ENCODE results near the gene CD48. TPM values are rescaled to one million over a fixed set of nuclear protein-coding genes. Genes with fewer than 3 reads are reported as not detected.

Gene CD48
- polyA plus RNA-seq, 1 of the 3 experiments (the other 2 are of a cell fraction): not detected

DNA sequence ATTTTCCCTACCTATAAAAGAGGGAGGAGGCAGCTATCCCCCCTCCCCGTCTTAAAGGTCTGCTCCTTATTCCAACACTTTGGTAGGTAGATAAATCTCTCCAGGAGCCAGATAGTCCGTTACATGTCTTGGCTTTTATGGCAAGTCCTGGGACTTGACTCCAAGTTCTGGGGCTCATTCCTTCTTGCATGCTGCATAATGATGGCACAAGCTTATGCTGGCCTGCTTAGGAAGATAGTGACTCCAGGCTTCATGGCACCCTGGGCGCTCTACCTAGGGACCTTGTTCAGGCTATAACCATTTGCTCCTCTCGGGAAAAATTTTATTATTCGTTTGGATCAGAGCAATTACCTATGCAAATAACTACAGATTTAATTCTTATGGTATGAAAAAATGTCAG, 68.5 kb downstream of the CD48 start:
- TF ChIP-seq, protein P1, sequence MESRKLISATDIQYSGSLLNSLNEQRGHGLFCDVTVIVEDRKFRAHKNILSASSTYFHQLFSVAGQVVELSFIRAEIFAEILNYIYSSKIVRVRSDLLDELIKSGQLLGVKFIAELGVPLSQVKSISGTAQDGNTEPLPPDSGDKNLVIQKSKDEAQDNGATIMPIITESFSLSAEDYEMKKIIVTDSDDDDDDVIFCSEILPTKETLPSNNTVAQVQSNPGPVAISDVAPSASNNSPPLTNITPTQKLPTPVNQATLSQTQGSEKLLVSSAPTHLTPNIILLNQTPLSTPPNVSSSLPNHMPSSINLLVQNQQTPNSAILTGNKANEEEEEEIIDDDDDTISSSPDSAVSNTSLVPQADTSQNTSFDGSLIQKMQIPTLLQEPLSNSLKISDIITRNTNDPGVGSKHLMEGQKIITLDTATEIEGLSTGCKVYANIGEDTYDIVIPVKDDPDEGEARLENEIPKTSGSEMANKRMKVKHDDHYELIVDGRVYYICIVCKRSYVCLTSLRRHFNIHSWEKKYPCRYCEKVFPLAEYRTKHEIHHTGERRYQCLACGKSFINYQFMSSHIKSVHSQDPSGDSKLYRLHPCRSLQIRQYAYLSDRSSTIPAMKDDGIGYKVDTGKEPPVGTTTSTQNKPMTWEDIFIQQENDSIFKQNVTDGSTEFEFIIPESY (IDR thresholded peaks at IDR 0.05; ENCODE audit: borderline replicate concordance, low read depth): no peak
- no peak for TF ChIP-seq MEF2A (IDR thresholded peaks at IDR 0.05; ENCODE audit: borderline replicate concordance, low read depth)
- TF ChIP-seq ELF1 (IDR thresholded peaks at IDR 0.05): no peak
- no peak for TF ChIP-seq FOXJ3 (CRISPR knock-in tag; IDR thresholded peaks at IDR 0.05)
- no peak for TF ChIP-seq FOSL2 (IDR thresholded peaks at IDR 0.05; ENCODE audit: borderline replicate concordance, low read depth)
- no peak for TF ChIP-seq EZH2phosphoT487 (IDR thresholded peaks at IDR 0.05; ENCODE audit: borderline replicate concordance, low read depth)
- TF ChIP-seq RFX5 (IDR thresholded peaks at IDR 0.05; ENCODE audit: low read length): no peak
- TF ChIP-seq POLR2AphosphoS5 (IDR thresholded peaks at IDR 0.05; ENCODE audit: low read depth, low read length): no peak
- Histone ChIP-seq H3F3A (replicated peaks; ENCODE audit: insufficient read depth) (no peaks in the 10 kb centered on the region), H3K4me2 (no peak overlapping the region), H3K4me3 (ENCODE audit: low read depth in 2 of 2, low read length in 1 of 2) (no peak overlapping the region), H3K9me2 (no peaks in the 10 kb centered on the region), H3K27me3 (ENCODE audit: insufficient read depth) (no peaks in the 10 kb centered on the region; the same call in 1 of the 2 replicates), H3K4me1 (ENCODE audit: control insufficient read depth in 1 of 2, insufficient read depth in 2 of 2, low read depth in 1 of 2, low read length in 1 of 2) (no peaks in the 10 kb centered on the region), H2AFZ (ENCODE audit: low read depth) (no peak overlapping the region), H3K36me3 (replicated peaks in 1 of 2; ENCODE audit: control insufficient read depth in 1 of 2, insufficient read depth in 2 of 2, low read length in 1 of 2) (no peaks in the 10 kb centered on the region), H3K27ac (ENCODE audit: low read depth in 2 of 2, low read length in 1 of 2) (no peak overlapping the region), H3K9me3 (no peaks in the 10 kb centered on the region), H3K79me2 (ENCODE audit: insufficient read depth) (no peaks in the 10 kb centered on the region), H4K20me1 (ENCODE audit: insufficient read depth) (no peaks in the 10 kb centered on the region), H3K9ac (no peak overlapping the region)
- ChIA-PET CTCF (no interaction called here), POLR2A (no interaction called here)
- WGBS (ENCODE audit: low lambda C conversion rate): 12% methylated on average over 5 of the region's 5 CpGs
- no peak for DNase-seq

DNA sequence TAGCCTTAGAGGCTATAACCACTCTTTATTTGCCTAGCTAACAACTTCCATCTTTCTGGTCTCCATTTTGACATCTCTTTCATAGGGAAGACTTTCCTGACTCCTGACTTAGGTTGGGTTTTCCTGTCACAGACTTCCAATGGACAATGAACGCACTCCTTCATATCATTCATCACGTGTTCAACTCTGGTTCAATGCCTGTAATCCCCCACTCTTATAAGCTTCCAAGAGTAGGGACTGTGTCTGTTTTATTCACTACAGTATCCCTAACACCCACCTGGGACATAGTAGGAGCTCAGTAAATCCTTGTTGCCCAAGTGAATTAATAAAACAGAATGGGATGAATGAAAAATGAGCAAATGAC, 69.4 kb downstream of the CD48 start:
- H4K20me1 ChIP-seq (ENCODE audit: insufficient read depth): no peaks in the 10 kb centered on the region
- no peak overlapping the region for H3K27ac ChIP-seq (ENCODE audit: low read depth in 2 of 2, low read length in 1 of 2)
- no peak for DNase-seq
- H3K79me2 ChIP-seq (ENCODE audit: insufficient read depth): no peaks in the 10 kb centered on the region
- POLR2A ChIA-PET: no interaction called here
- no peaks in the 10 kb centered on the region for H3K9me2 ChIP-seq
- CTCF ChIA-PET: interaction anchor here (0.5 kb wide), 1 partner anchor 371 kb away, joined by 3 read pairs; no protein-coding TSS in a partner anchor
- no peak overlapping the region for H3K9ac ChIP-seq
- 24% methylated on average over 2 of the region's 2 CpGs for WGBS (ENCODE audit: low lambda C conversion rate)
- H3K9me3 ChIP-seq: no peaks in the 10 kb centered on the region
- no peaks in the 10 kb centered on the region for H3F3A ChIP-seq (replicated peaks; ENCODE audit: insufficient read depth)
- TF ChIP-seq SIN3A (IDR thresholded peaks at IDR 0.05; ENCODE audit: borderline replicate concordance, low read depth, low read length) (no peak), RAD21 (IDR thresholded peaks at IDR 0.05; ENCODE audit: low read length) (no peak), CHD2 (IDR thresholded peaks at IDR 0.05; ENCODE audit: low read length, partially characterized antibody) (no peak), NRF1 (IDR thresholded peaks at IDR 0.05; ENCODE audit: low read depth, low read length) (no peak)
- TF ChIP-seq, protein P2, sequence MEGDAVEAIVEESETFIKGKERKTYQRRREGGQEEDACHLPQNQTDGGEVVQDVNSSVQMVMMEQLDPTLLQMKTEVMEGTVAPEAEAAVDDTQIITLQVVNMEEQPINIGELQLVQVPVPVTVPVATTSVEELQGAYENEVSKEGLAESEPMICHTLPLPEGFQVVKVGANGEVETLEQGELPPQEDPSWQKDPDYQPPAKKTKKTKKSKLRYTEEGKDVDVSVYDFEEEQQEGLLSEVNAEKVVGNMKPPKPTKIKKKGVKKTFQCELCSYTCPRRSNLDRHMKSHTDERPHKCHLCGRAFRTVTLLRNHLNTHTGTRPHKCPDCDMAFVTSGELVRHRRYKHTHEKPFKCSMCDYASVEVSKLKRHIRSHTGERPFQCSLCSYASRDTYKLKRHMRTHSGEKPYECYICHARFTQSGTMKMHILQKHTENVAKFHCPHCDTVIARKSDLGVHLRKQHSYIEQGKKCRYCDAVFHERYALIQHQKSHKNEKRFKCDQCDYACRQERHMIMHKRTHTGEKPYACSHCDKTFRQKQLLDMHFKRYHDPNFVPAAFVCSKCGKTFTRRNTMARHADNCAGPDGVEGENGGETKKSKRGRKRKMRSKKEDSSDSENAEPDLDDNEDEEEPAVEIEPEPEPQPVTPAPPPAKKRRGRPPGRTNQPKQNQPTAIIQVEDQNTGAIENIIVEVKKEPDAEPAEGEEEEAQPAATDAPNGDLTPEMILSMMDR (IDR thresholded peaks at IDR 0.05): no peak
- TF ChIP-seq, protein P3, sequence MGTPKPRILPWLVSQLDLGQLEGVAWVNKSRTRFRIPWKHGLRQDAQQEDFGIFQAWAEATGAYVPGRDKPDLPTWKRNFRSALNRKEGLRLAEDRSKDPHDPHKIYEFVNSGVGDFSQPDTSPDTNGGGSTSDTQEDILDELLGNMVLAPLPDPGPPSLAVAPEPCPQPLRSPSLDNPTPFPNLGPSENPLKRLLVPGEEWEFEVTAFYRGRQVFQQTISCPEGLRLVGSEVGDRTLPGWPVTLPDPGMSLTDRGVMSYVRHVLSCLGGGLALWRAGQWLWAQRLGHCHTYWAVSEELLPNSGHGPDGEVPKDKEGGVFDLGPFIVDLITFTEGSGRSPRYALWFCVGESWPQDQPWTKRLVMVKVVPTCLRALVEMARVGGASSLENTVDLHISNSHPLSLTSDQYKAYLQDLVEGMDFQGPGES (IDR thresholded peaks at IDR 0.05; ENCODE audit: low read depth, low read length): no peak
- no peak overlapping the region for H3K4me3 ChIP-seq (ENCODE audit: low read depth in 2 of 2, low read length in 1 of 2)
- no peak overlapping the region for H2AFZ ChIP-seq (ENCODE audit: low read depth)
- H3K36me3 ChIP-seq (replicated peaks in 1 of 2; ENCODE audit: control insufficient read depth in 1 of 2, insufficient read depth in 2 of 2, low read length in 1 of 2): no peaks in the 10 kb centered on the region
- no peaks in the 10 kb centered on the region for H3K4me1 ChIP-seq (ENCODE audit: control insufficient read depth in 1 of 2, insufficient read depth in 2 of 2, low read depth in 1 of 2, low read length in 1 of 2)
- H3K27me3 ChIP-seq (ENCODE audit: insufficient read depth): no peaks in the 10 kb centered on the region; the same call in 1 of the 2 replicates
- H3K4me2 ChIP-seq: no peak overlapping the region
